OCI-LY1 (cell line): ENCODE results near the gene STAC.

Source experiments
- H2AFZ ChIP-seq: fragments of 200-600 bp; sonication (generic), shearing (Covaris generic); 2 replicates; pipeline ENCODE4 v1.6.0; 2014; ENCODE audit warnings: antibody characterized with exemption, mild to moderate bottlenecking, low read length
- H3F3A ChIP-seq: fragments of 200-600 bp; sonication (generic), shearing (Covaris generic); 2 replicates; pipeline ENCODE4 v1.6.0; 2014; ENCODE audit warnings: mild to moderate bottlenecking, antibody characterized with exemption, low read length, moderate library complexity; ENCODE audit not compliant: insufficient read depth
- H3K27ac ChIP-seq: fragments of 200-600 bp; sonication (generic); 2 replicates; pipeline ENCODE4 v1.5.1; 2014; ENCODE audit warnings: low read length, mixed run types, mild to moderate bottlenecking, low read depth; ENCODE audit not compliant: poor library complexity, severe bottlenecking
- H3K27me3 ChIP-seq: fragments of 200-600 bp; sonication (generic); 2 replicates; pipeline ENCODE4 v1.6.0; 2014; ENCODE audit warnings: antibody characterized with exemption, mild to moderate bottlenecking, low read length, moderate library complexity; ENCODE audit not compliant: insufficient read depth
- H3K36me3 ChIP-seq: fragments of 200-600 bp; sonication (generic); 2 replicates; pipeline ENCODE4 v1.6.1; 2014; ENCODE audit warnings: mild to moderate bottlenecking, antibody characterized with exemption, low read length, moderate library complexity, mixed read lengths; ENCODE audit not compliant: insufficient read depth
- H3K4me1 ChIP-seq: fragments of 200-600 bp; sonication (generic); 2 replicates; pipeline ENCODE4 v1.5.1; 2014; ENCODE audit warnings: mild to moderate bottlenecking, low read length, moderate library complexity; ENCODE audit not compliant: insufficient read depth, severe bottlenecking
- H3K4me2 ChIP-seq: fragments of 200-600 bp; sonication (generic), shearing (Covaris generic); 2 replicates; pipeline ENCODE4 v1.6.1; 2014; ENCODE audit warnings: low read length
- H3K4me3 ChIP-seq: fragments of 200-600 bp; sonication (generic); 2 replicates; pipeline ENCODE4 v1.5.1; 2014; ENCODE audit warnings: low read length, low read depth, mild to moderate bottlenecking, mixed read lengths; ENCODE audit not compliant: poor library complexity, severe bottlenecking
- H3K79me2 ChIP-seq: fragments of 200-600 bp; shearing (Covaris generic); 2 replicates; pipeline ENCODE4 v1.6.1; 2016; ENCODE audit warnings: mixed run types, low read length, mixed read lengths; ENCODE audit not compliant: insufficient read depth
- H3K9ac ChIP-seq: fragments of 200-600 bp; sonication (generic), shearing (Covaris generic); 2 replicates; pipeline ENCODE4 v1.6.1; 2014; ENCODE audit warnings: mild to moderate bottlenecking, low read length, mixed read lengths
- H3K9me2 ChIP-seq: fragments of 200-600 bp; sonication (generic), shearing (Covaris generic); 2 replicates; pipeline ENCODE4 v1.6.1; 2014; ENCODE audit warnings: low read depth, mild to moderate bottlenecking, low read length, mixed read lengths
- H3K9me3 ChIP-seq: fragments of 200-600 bp; shearing (Covaris generic); 2 replicates; pipeline ENCODE4 v1.6.1; 2014; ENCODE audit warnings: low read length, mixed read lengths
- H4K20me1 ChIP-seq: fragments of 200-600 bp; sonication (generic), shearing (Covaris generic); 2 replicates; pipeline ENCODE4 v1.6.0; 2016; ENCODE audit warnings: mild to moderate bottlenecking, low read length; ENCODE audit not compliant: insufficient read depth
- EZH2 ChIP-seq: fragments of 200-600 bp; sonication (generic), shearing (Covaris generic); IDR thresholded peaks from 2 replicates; pipeline ENCODE4 v1.8.0; 2017; ENCODE audit warnings: borderline replicate concordance, mixed run types, mild to moderate bottlenecking, antibody characterized with exemption, low read length, moderate library complexity, mixed read lengths
- TF ChIP-seq, protein P1 (sequence below): fragments of 200-600 bp; sonication (generic), shearing (Covaris generic); IDR thresholded peaks from 2 replicates; pipeline ENCODE4 v1.5.1; 2017; ENCODE audit warnings: mild to moderate bottlenecking, antibody characterized with exemption, low read length, moderate library complexity, mixed read lengths

STAC gene

DNA sequence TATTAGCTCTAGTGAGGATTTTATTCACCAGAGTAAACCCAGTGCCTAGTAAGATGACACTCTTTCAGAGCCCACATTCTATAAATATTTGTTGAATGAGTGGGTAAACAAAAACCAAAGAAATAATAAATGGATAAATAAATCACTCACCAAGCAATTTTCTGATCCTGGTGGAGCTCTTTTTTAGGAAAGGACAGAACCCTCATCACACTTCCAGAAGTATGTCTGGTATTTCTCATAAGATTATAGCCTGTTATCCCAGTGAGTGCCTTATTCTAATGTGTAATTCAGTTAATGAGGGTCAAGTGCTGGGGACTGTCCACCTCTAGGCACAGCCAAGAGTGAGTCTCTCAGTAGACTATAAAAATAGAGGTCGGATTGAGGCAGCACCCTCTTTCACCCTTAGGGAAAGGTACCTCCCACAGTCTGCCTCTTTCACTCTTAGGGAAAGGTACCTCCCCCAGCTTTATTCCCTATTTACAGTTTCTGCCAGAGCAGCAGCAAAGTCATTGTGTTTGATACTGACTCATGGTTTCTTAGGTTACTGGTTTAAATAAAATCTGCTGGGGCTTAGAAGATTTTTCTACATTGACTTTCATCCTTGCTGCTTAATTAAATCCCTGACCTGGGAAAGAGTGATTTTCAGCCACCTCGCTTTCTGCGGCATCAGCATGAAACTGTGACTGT, 145.0 kb downstream of the STAC start:
- Histone ChIP-seq H3K79me2 (no peaks in the 10 kb centered on the region), H3K9me2 (no peaks in the 10 kb centered on the region), H3K4me1 (no peaks in the 10 kb centered on the region), H3K9me3 (no peaks in the 10 kb centered on the region), H2AFZ (no peak overlapping the region), H3K4me2 (no peak overlapping the region), H3K27ac (no peak overlapping the region), H3K9ac (no peak overlapping the region), H3K27me3 (0 out of 2 replicates have a peak, but pooled peaks cover 4% of the 10 kb centered on the region), H3K36me3 (no peaks in the 10 kb centered on the region), H3F3A (no peaks in the 10 kb centered on the region), H3K4me3 (no peak overlapping the region), H4K20me1 (no peaks in the 10 kb centered on the region)
- TF ChIP-seq, protein P1, sequence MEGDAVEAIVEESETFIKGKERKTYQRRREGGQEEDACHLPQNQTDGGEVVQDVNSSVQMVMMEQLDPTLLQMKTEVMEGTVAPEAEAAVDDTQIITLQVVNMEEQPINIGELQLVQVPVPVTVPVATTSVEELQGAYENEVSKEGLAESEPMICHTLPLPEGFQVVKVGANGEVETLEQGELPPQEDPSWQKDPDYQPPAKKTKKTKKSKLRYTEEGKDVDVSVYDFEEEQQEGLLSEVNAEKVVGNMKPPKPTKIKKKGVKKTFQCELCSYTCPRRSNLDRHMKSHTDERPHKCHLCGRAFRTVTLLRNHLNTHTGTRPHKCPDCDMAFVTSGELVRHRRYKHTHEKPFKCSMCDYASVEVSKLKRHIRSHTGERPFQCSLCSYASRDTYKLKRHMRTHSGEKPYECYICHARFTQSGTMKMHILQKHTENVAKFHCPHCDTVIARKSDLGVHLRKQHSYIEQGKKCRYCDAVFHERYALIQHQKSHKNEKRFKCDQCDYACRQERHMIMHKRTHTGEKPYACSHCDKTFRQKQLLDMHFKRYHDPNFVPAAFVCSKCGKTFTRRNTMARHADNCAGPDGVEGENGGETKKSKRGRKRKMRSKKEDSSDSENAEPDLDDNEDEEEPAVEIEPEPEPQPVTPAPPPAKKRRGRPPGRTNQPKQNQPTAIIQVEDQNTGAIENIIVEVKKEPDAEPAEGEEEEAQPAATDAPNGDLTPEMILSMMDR, result no peak

DNA sequence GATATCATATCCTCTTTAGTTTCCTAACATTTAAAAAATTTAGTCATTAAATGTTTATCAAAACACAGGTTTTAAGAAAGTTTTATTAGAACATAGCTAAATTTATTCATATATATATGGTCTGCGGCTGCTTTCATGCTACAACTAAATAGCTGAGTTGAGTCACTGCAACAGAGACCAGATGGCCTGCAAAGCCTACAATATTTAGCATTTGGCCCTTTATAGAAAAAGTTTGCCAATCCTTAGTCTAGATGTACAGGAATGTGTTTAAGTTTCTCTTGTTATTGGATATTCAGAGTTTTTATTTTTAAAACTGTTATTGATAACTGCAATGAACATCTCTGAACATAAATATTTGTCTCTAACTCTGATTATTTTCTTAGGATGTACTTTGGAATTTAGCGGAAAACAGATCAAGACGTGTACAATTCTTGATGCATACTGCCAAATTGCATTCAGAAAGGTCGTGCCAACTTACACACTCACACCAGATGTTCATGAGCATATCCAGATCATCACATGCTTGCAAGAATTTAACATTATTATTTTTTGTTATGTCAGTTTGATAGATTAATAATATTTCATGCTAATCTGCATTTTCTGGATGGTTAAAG, 157.9 kb downstream of the STAC start:
- Histone ChIP-seq H3K4me2 (no peak overlapping the region), H2AFZ (no peak overlapping the region), H3K27me3 (no peaks in the 10 kb centered on the region; the same call in 1 of the 2 replicates), H3K79me2 (no peaks in the 10 kb centered on the region), H3K4me3 (no peak overlapping the region), H3K36me3 (no peaks in the 10 kb centered on the region), H3K27ac (no peak overlapping the region), H3K9ac (no peak overlapping the region), H3K4me1 (no peaks in the 10 kb centered on the region), H4K20me1 (no peaks in the 10 kb centered on the region), H3F3A (no peaks in the 10 kb centered on the region), H3K9me2 (no peaks in the 10 kb centered on the region), H3K9me3 (no peaks in the 10 kb centered on the region)
- TF ChIP-seq, protein P1, result no peak
- TF ChIP-seq EZH2, result no peak

DNA sequence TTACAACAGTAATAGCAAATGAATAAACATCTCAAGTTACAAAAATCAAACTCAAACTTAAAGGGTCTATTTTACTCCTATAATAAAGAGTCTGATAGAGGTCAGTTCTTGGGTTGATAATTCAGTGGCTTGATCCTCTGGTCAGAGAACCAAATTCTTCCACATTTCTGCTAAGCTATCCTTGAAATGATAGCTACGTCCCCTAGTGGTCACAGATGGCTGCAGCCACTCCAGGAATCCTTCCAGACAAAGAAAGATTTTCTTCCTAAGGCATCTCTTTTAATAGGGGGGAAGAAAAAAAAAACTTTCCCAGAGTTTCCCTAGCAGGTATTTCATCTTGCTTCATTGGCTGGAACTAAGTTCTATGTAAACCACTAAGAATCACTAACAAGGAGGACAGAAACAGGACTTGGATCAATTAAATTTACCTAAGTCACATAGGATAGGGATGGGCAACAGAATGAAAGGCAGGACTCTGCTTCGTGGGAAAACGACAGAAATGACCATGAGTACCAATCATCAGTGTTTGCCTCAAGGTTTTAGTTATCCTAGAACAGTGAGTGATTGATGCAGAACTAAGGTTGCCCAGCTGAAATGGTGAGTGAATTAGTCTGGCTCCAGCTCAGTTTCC, 160.7 kb downstream of the STAC start:
- Histone ChIP-seq H3K4me2 (no peak overlapping the region), H3K9me2 (no peaks in the 10 kb centered on the region), H3K4me3 (no peak overlapping the region), H3K27me3 (no peaks in the 10 kb centered on the region), H3K4me1 (no peaks in the 10 kb centered on the region), H3K9me3 (no peaks in the 10 kb centered on the region), H4K20me1 (no peaks in the 10 kb centered on the region), H3F3A (no peaks in the 10 kb centered on the region), H2AFZ (no peak overlapping the region), H3K27ac (no peak overlapping the region), H3K79me2 (no peaks in the 10 kb centered on the region), H3K36me3 (no peaks in the 10 kb centered on the region), H3K9ac (no peak overlapping the region)
- TF ChIP-seq, protein P1, result peak; percentile 74
- TF ChIP-seq EZH2, result no peak
